ENCODE measurements around the gene WHRN.

DNA sequence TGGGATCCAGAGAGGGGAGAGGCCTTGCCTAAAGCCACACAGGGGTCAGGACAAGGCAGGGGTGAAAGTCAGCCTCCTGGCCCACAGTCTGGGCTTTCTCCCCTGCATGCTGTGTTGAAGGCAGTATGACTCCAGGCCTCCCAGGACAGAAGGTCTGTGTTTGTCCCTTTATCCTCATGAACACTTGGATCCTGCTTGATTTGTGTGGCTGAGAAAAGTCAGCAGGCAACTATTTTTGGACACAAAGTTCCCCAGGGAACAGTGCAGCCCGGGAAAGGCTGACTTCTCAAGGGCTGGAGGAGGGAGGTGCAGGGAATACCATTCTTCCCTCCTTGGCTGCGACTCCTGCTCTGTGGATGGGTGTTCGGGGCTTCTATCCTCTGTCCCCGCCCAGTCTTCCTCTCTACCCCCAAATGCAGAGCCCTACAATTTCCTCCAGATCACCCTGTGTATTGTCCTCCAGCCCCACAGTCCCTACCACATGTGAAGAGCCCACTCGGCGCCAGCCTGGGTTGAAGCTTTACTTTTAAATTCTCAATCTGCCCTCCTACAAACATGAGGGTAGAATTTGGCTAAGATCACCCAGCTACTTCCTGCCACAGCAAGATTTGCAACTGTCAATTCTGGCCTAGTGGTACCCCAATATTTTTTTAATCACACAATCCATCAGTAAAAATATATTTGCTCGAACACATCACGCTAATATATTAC, 121.6 kb downstream of the WHRN start:
- TF ChIP-seq, protein P1, sequence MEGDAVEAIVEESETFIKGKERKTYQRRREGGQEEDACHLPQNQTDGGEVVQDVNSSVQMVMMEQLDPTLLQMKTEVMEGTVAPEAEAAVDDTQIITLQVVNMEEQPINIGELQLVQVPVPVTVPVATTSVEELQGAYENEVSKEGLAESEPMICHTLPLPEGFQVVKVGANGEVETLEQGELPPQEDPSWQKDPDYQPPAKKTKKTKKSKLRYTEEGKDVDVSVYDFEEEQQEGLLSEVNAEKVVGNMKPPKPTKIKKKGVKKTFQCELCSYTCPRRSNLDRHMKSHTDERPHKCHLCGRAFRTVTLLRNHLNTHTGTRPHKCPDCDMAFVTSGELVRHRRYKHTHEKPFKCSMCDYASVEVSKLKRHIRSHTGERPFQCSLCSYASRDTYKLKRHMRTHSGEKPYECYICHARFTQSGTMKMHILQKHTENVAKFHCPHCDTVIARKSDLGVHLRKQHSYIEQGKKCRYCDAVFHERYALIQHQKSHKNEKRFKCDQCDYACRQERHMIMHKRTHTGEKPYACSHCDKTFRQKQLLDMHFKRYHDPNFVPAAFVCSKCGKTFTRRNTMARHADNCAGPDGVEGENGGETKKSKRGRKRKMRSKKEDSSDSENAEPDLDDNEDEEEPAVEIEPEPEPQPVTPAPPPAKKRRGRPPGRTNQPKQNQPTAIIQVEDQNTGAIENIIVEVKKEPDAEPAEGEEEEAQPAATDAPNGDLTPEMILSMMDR (IDR thresholded peaks at IDR 0.05): no peak
- TF ChIP-seq EZH2 (IDR thresholded peaks at IDR 0.05) (no peak), EZH2phosphoT487 (IDR thresholded peaks at IDR 0.05) (no peak)
